ENCODE results near the gene DCDC2C. TPM values are rescaled to one million over a fixed set of nuclear protein-coding genes. Genes with fewer than 3 reads are reported as not detected.
"Not testable (repeated sequence)": the region's sequence is repeated elsewhere in the genome, so short reads cannot be mapped to it uniquely, and the experiment has no call there.

The DCDC2C gene
- total RNA-seq, 2 donors from 2014 or later: not detected

DNA sequence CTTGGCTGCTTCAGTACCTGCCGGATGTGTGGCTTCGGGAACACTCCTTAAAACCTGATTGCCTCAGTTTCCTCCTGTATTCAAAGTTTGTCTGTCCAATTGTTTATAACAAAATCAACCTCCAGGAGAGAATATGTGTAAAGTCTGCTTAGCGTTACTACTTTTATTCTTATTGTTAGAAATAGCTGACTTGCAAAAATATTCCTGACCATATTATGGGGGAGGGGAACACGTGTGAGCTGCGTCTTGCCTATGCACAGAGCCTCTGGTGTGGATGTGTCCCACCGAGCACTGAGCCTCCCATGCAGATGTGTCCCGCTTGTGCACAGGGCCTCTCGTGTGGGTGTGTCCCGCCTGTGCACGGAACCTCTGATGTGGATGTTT is 82.5 kb downstream of the DCDC2C start:
- intact Hi-C loops (cut with DNase I, micrococcal nuclease): no loop called here
- ATAC-seq (no peak), DNase-seq (no peak)

DNA sequence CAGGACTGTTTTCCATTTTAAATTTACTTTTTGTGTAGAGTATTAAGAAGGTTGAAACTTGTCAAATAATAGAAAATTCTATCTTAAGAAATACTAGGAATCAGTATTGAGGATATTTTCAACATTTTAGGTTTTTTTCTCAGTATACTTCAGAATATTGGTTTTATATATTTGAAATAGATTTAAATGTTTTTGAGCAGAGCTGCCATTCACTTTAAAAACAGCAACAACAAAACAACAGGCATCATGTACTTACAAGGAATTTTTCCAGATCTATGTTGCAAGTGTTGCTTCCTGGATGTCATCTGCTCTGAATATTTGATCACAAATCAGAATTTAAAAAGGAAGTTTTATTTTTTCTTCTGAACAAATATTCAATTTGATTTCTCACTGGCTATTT is 84.4 kb downstream of the DCDC2C start:
- ATAC-seq (no peak), DNase-seq (no peak)
- intact Hi-C loops (cut with DNase I, micrococcal nuclease): no loop called here

DNA sequence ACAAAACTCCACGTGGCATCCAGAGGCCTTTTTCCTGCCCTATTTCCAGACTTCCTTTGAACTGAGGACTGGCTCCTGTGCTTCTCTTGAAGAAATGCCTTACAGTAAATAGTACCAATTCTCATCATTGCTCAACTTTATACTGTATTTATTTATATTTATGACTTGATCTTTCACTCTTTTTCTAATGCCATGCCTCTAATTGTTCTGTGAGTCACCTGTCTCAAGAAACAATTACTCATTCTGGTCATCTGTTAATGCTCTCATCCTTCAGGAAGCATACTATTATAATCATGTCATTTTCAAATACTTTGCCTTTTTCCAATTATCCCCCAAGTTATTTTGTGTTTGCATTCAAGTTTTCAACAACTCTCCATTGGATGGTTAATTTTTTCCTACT is 85.9 kb downstream of the DCDC2C start:
- no peak for ATAC-seq
- intact Hi-C loops (cut with DNase I, micrococcal nuclease): no loop called here
- DNase-seq: no peak

DNA sequence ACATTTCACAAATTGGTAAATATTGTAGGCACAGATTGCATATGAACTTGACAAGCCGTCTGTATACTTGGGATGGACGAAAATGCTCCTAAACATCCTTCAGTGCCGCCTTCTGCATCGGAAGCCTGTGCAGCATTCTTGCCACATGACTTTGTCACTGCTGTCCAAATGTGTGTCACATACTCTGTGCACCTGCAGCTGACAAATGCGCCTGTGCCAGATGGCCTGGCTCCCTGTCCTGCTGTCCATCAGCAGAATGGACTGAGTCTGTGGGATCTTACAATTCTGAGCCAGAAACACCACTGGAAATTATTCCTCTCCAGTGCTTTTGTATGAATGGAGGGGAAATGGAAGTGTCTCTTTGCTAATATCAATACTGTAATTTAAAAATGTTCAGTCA is 89.9 kb downstream of the DCDC2C start:
- intact Hi-C loops (cut with DNase I, micrococcal nuclease): no loop called here
- no peak for ATAC-seq
- DNase-seq: no peak

DNA sequence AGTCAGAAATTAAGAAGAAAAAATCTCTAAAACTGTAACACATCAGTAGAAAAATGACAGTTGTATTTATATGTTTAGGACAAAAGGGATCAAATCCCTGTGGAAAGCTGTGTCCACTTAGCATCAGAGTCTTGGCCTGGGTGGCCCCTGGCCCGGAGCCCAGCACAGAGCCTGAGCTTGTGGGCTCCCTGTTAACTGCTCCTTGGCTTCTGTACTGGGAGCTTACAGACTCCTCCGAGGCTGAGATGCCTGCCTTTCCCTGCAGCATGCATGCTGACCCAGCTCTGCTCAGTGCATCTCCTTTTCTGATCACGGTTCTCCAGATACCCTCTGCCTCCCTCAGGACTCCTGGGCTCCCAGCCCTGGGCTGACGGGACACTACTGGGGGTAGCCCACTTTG is 98.1 kb downstream of the DCDC2C start:
- intact Hi-C loops (cut with DNase I, micrococcal nuclease): no loop called here
- DNase-seq: no peak
- no peak for ATAC-seq

DNA sequence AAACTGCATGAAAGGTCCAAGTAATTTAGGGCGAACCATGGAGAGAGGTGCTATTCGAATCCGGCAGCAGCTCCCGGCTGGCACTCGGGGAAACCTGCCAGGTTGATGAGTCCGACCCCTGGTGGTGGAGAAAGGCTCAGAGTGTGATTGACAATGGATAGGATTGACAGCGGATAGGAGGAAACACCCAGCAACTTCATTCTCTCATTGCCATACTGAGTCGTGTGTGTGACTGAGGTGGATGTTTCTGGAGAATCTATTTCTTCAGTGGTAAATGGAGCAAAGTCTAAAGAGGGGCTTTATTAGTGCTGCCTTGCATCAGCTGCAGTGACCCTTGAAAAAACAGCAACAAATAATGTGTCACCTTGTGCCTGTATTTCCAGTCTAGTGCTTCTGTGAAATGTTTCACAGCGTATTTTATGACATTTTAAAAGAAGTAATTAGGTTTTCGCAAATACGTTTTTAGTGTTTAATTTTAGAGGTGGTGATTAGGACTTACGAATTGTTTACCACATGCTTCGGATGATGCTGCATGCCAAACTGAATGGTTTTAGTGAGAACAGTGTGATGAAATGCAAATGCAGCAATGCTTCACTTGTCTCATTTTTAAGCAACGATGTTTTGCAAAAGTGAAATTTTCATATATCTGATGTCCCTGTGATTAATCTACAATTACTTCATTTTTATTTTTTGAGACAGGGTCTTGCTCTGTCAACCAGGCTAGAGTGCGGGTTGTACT is 102.0 kb downstream of the DCDC2C start:
- ATAC-seq: no peak
- intact Hi-C loops (cut with DNase I, micrococcal nuclease): no loop called here
- no peak for DNase-seq

DNA sequence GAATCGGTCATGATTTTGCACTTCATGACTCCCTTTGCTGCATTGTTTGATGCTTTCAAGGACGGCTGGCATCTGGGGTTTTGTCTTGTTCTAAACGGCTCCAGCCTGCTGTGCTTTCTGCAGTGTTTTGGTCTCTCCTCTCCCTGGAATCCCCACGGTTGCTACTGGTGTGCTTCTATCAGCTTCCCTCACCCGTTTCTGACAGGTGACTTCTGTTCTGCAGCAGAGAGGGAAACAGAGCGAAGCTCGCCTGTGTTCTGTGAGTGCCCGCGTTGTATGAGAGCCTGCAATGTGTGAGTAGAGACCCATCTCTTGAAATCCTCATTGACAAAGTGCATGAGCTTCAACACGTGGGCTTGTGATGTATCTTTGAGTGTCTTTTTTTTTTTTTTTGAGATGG is 102.8 kb downstream of the DCDC2C start:
- intact Hi-C loops (cut with DNase I, micrococcal nuclease): no loop called here
- DNase-seq: no peak
- ATAC-seq: no peak

DNA sequence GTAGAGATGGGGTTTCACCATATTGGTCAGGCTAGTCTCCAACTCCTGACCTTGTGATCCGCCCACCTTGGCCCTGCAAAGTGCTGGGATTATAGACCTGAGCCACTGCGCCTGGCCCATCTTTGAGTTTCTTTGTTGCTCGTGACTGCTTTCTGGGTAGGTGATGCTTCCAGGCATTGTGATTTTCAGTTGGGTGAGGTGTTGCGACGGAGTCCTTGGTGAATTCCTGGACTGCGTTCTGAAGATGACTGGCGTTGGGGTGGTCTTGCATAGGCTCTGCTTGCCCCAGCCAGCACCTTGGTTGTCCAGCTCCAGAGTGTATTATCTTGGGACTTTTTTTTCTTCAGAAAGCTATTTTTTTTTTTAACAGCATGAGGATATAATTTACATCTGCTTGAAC is 103.4 kb downstream of the DCDC2C start:
- ATAC-seq: no peak
- intact Hi-C loops (cut with DNase I, micrococcal nuclease): no loop called here

DNA sequence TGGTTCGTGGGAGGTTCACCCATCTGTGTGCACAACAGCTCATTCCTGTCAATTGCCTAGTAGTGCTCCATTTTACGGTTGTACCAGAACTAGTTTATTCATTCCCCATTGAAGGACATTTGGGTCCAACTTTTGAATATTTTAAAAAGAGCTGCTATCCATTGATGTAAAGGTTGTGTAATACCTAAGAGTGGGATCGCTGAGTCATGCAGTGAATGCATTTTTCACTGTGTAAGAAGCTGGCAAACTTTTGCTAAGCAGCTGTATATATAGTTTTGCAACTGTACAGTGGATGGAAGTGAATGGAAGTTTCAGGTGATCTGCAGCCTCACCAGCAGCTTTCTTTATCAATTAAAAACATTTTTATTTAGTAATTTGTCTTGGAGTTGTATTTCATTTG is 104.5 kb downstream of the DCDC2C start:
- intact Hi-C loops (cut with DNase I, micrococcal nuclease): no loop called here
- no peak for ATAC-seq
- no peak for DNase-seq

More for the DNA sequence above, 103.4 kb downstream of the DCDC2C start:
- no peak for DNase-seq

DNA sequence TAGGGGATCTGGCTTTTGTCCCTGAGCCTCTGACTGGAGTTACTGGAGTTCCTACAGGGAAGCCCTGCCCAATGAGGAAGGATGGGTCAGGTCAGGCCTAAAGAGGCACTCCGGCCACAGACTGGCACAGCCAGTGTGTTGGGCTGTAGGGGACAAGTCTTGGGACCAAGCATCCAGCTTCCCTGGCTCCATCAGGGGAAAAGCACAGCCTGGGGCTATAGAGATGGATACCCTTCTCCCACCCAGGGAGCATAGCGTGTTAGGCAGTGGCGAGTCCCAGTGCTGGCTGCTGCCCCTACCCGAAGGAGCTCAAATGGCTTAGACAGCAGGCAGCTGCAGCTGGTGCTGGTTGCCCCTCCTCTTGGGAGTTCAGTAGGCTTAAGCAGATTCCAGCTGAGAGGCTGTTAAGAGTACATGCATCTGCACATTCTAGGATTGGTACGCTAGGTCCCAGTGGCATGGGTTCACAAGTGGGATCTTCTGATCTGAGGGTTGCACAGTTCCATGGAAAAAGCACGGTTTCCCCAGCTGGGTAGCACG is 111.4 kb downstream of the DCDC2C start:
- intact Hi-C loops (cut with DNase I, micrococcal nuclease): no loop called here
- DNase-seq: no peak
- no peak for ATAC-seq

DNA sequence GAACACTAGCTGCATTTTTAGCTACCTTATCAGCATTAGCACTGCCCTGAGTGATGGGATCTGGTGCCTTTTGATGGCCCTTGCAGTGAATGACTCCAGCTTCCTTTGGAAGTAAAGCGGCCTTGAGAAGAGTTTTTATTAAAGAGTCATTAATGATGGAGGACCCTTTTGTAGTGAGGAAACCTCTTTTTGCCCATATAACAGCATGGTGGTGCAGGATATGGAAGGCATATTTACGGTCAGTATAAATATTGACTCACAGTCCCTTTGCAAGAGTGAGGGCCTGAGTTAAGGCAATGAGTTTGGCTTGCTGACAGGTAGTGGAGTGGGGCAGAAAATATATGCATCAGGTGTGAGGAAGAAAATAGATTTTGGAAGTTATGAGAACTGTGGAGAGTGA is 113.8 kb downstream of the DCDC2C start:
- intact Hi-C loops (cut with DNase I, micrococcal nuclease); ATAC-seq; DNase-seq: not testable (repeated sequence)

DNA sequence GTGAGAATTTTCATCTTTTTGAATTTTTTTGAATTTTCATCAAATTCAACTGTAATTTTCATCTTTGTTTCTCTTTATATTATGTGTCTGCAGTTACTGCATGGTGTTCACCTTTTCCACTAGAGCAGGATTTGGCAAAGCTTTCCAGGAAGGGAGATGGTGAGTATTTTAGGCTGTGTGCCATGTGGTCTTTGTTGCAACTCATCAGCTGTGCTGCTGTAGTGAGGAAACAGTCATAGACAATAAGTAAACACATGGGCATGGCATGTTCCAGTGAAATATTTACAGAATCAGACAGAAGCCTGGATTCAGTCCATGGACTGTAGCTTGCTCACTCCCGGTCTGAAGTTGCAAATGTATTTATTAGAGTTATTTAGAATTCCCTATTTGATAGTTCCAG is 120.4 kb downstream of the DCDC2C start:
- intact Hi-C loops (cut with DNase I, micrococcal nuclease): no loop called here
- DNase-seq: no peak
- ATAC-seq: no peak

DNA sequence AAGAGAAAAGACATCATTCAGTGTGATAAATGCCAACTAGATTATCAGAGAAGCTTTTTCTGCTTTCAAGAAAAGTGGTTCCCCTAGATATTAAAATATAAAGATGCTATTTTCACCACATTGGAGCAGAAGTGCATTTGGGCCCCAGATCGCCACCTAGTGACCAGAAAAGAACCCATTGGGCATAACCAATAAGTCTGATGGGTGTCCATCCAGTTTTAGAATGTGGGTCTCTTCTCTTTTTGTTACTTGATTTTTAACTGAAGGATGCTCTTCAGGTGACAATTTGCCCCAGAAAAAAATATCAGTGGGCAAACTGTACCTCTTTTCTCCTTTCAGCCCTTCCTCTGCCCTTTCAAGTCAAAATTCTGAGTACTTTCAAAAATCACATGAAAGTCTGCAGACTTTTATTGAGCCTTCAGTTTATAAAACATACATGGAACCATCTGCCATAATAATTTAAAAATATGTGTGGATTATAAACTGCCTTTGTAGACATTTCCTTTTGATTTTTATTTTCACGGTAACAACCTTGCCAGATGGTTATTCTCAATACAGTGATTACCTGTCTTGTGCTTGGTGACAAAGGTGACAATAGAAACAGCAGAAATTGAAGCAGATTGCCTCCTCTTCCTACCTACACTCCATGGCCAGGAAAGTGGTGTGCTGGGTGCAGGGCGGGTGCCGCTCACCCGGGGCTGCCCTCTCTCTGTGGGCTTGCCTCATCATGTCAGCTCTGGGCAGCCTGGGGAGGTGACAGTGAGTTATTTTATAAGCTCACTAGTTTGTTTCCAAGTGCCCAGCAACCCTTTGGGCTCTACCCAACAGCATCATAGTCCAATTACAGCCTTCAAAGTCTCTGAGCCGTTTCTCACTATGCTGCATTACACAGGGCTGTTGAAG is 124.5 kb downstream of the DCDC2C start:
- DNase-seq (no peak), ATAC-seq (no peak)
- intact Hi-C loops (cut with DNase I, micrococcal nuclease): no loop called here

DNA sequence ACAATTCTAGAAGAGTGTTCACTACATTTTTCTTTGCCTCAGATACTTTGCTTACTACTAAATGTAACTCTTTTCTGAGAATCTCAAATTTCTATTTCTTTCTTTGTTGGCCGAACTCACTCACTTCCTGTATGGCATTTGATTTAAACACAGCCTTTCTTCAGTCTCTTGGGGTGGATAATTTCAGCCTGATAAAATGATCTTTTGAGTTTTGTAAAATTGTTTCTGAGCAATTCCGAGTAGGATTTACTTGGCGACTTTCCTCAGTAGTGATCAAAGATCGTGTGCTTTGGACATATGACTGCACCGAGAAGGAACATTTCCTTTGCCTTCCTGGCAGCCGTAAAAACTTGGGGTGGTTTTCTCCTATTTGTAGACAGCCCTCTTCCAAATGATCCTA is 127.4 kb downstream of the DCDC2C start:
- ATAC-seq (no peak), DNase-seq (no peak)
- intact Hi-C loops (cut with DNase I, micrococcal nuclease): no loop called here

DNA sequence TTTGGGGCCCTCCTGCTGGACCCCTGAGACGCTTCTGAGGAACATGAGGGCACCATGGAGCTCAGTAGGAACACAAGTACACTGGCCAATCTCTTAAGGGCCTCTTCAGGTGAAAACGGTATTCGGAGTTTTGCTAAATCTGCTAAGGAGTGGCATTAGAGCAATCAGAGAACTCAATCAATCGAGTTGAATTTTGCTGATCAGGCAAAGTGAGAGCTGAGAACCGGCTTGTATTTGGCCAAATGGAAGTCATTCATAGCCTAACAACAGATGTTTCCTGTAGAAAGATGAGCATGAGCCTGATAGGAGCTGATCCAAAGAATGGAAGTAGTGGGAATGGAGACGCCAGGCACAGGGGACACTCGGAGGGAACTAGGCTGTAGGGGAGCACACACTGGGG is 133.7 kb downstream of the DCDC2C start:
- DNase-seq: no peak
- intact Hi-C loops (cut with DNase I, micrococcal nuclease): no loop called here
- ATAC-seq: no peak

DNA sequence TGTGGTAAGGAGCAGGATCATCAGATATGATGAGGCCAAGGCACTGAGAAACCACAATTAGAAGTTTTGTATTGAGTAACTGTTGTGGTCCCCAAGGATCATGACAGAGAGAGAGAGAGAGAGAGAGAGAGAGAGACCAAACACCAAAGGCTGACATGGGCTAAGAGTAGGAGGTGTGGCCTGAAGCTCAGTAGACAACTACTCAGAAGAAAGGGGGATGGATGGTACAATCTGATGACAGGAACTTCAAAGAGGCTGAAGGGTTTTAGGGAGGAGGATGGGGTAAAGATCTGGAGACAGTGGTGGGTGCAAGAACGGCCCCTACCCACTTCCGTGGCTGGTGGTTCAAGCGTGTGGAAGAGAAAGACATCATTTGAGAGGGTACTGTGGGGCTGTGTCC is 135.0 kb downstream of the DCDC2C start:
- ATAC-seq (no peak), DNase-seq (no peak)

DNA sequence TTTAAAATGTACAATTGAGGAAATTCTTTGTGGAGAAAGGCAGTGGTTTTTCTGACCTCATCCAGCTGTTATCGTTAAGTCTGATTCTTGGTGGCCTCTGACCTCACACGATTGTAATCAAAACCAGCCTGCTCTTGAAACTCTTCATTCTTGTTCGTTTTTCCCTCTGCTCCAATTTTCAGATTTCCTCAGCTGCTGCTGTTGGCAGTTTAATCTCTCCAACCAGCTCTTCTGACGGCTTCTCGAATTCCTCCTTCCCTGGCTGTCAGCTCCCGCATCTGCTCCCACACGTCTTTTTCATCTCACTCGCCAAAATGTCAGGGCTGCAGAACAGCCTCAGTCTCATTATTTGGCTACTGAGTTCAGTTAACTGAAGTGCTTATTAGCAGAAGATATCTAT is 136.1 kb downstream of the DCDC2C start:
- intact Hi-C loops (cut with DNase I, micrococcal nuclease): no loop called here
- DNase-seq (no peak), ATAC-seq (no peak)

More for the DNA sequence above, 135.0 kb downstream of the DCDC2C start:
- intact Hi-C loops (cut with DNase I, micrococcal nuclease): no loop called here

DNA sequence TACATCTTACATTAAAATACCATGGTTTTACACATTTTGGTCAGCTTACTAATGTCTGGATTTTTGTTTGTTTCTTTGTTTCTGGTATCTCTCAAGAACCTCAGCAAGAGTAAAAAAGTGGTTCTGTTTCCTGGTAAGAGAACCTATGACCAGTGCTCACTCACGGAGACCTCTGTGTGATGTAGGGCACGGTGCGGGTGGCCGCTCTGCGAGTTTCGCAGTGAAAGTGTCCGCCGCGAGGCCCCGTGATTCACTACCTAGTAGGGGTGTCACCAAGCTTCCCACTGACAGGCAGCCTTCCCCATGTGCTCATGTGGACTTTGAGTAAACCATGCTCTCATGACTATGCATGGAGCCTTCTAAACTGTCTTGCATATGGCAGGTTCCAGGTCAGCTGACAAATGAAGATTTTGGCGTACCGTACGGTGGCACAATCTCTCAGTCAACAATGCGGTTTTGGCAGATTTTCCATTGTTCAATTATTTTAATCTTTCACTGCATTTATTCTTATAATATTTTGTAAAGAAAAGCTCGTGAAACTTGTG is 137.3 kb downstream of the DCDC2C start:
- intact Hi-C loops (cut with DNase I, micrococcal nuclease): no loop called here
- DNase-seq: no peak
- no peak for ATAC-seq

DNA sequence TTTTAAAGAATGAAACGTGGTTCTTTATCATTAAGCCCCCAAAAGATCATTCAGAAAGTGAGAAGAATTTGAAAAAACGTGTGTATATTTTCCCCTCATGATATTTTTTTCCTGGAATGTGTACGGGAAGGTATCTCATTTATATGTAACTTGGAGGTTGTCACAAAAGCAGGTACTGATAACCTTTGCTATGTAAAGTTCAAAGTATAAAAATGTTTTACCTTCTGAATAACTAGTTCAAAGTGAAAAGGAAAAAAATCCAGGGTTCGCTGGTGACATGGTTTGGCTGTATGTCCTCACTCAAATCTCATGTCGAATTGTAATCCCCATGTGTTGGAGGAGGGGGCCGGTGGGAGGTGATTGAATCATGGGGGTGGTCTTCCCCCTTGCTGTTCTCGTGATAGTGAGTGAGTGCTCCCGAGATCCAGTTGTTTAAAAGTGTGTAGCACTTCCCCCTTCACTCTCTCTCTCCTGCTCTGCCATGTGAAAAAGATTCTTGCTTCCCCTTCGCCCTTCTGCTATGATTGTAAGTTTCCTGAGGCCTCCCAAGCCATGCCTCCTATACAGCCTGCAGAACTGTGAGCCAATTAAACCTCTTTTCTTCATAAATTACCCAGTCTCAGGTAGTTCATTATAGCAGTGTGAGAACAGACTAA is 144.2 kb downstream of the DCDC2C start:
- intact Hi-C loops (cut with DNase I, micrococcal nuclease): no loop called here
- no peak for ATAC-seq
- DNase-seq: no peak

Measured in left colon (tissue), 2 donors.